Measurements from ENCODE around the gene GBP4. TPM values are rescaled to one million over a fixed set of nuclear protein-coding genes. Genes with fewer than 3 reads are reported as not detected.

The GBP4 gene
- total RNA-seq, 1 experiment from 2014 or later, result 0.09 TPM

GRCh38 chr1:89172468-89173143 lies 26.1 kb downstream of the GBP4 start (continued):
- TF ChIP-seq IRF1 (CRISPR knock-in tag; IDR thresholded peaks at IDR 0.05) (no peak), SP1 (CRISPR knock-in tag; conservative IDR thresholded peaks at IDR 0.05) (no peak), ELF4 (CRISPR knock-in tag; IDR thresholded peaks at IDR 0.05; ENCODE audit: low read depth) (no peak), ZNF232 (CRISPR knock-in tag; IDR thresholded peaks at IDR 0.05) (no peak), FOXJ3 (CRISPR knock-in tag; IDR thresholded peaks at IDR 0.05; ENCODE audit: borderline replicate concordance) (no peak)

GRCh38 chr1:89171067-89171438 lies 27.7 kb downstream of the GBP4 start:
- CTCF ChIA-PET, result no interaction called here
- no peak for ATAC-seq
- Mint-ChIP-seq H3K27ac (no peak overlapping the region), H3K27me3 (ENCODE audit: low read depth) (no peaks in the 10 kb centered on the region), H3K4me3 (no peak overlapping the region), H3K9me3 (no peaks in the 10 kb centered on the region), H3K4me1 (no peaks in the 10 kb centered on the region), H3K36me3 (no peaks in the 10 kb centered on the region)
- no peak for TF ChIP-seq FOXP1 (CRISPR knock-in tag; IDR thresholded peaks at IDR 0.05; ENCODE audit: borderline replicate concordance)
- no peak for TF ChIP-seq GABPB1 (CRISPR knock-in tag; IDR thresholded peaks at IDR 0.05)
- TF ChIP-seq USF2 (CRISPR knock-in tag; IDR thresholded peaks at IDR 0.05), result no peak
- TF ChIP-seq IRF2 (CRISPR knock-in tag; IDR thresholded peaks at IDR 0.05; ENCODE audit: borderline replicate concordance, low read depth), result no peak
- no peak for TF ChIP-seq PRRX2 (CRISPR knock-in tag; IDR thresholded peaks at IDR 0.05)
- no peak for TF ChIP-seq TP53 (CRISPR knock-in tag; IDR thresholded peaks at IDR 0.05)
- no peak for TF ChIP-seq AR (CRISPR knock-in tag; IDR thresholded peaks at IDR 0.05)
- TF ChIP-seq IRF1 (CRISPR knock-in tag; IDR thresholded peaks at IDR 0.05), result no peak
- TF ChIP-seq FOXP4 (CRISPR knock-in tag; IDR thresholded peaks at IDR 0.05), result no peak
- DNase-seq (ENCODE audit: low spot score), result no peak
- POLR2A ChIA-PET, result no interaction called here

- no peaks in the 10 kb centered on the region for H3K27me3 Mint-ChIP-seq (ENCODE audit: low read depth)
- H3K36me3 Mint-ChIP-seq, result no peaks in the 10 kb centered on the region
- DNase-seq (ENCODE audit: low spot score), result no peak
- ATAC-seq, result no peak
- CTCF ChIA-PET, result no interaction called here
- no peak overlapping the region for H3K27ac Mint-ChIP-seq
- TF ChIP-seq IRF1 (CRISPR knock-in tag; IDR thresholded peaks at IDR 0.05) (no peak), SMAD4 (CRISPR knock-in tag; IDR thresholded peaks at IDR 0.05) (no peak), ZNF219 (CRISPR knock-in tag; IDR thresholded peaks at IDR 0.05; ENCODE audit: borderline replicate concordance) (no peak), NFATC4 (CRISPR knock-in tag; IDR thresholded peaks at IDR 0.05) (no peak)
- H3K4me1 Mint-ChIP-seq, result no peaks in the 10 kb centered on the region
- POLR2A ChIA-PET, result no interaction called here
- H3K4me3 Mint-ChIP-seq, result no peak overlapping the region
- no peaks in the 10 kb centered on the region for H3K9me3 Mint-ChIP-seq
Observed at GRCh38 chr1:89170170-89171066, 28.3 kb downstream of the GBP4 start.
